GM19468 (cell line): ENCODE data around the gene BLNK.

Experiments used
- ATAC-seq: cut with Tn5 transposase; IDR thresholded peaks from one replicate; pipeline ENCODE4 v1.9.1; 2021; ENCODE audit warnings: mild to moderate bottlenecking, moderate library complexity, moderate number of reproducible peaks; ENCODE audit not compliant: unreplicated experiment; ENCODE audit errors: extremely low read depth

The BLNK gene

DNA sequence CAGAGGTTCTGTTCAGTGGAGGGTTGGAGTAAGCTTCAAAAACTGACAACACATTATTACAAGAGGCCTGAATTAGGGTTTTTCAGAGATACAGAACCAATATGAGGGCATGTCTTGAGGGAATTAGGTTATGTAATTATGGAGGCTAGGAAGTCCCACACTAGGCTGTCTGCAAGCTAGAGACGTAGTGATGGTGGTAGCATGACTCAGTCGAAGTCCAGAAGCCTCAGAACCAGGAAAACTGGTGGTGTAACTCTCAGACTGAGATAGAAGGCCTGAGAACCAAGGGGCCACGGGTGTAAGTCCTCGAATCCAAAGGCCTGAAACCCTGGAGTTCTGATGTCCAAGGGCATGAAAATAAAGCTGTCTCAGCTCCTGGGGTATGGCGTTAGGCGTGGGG lies 105.6 kb downstream of the BLNK start:
- ATAC-seq = no peak

DNA sequence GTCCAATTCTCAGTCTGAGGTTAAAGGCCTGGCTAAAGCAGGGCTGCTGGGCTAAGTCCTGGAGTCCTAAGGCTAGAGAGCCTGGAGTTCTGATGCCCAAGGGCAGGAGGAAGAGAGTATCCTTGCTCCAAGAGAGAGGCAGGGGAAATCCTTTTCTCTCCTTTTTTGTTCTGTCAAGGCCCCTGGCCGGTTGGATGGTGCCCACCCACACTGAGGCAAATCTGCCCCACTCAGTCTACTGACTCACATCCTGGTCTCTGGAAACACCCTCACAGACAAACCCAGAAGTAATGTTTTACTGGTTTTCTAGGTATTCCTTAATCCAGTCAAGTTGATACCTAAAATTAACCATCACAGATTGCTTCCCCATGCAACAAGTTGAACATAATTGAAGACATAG lies 118.3 kb downstream of the BLNK start:
- no peak for ATAC-seq

DNA sequence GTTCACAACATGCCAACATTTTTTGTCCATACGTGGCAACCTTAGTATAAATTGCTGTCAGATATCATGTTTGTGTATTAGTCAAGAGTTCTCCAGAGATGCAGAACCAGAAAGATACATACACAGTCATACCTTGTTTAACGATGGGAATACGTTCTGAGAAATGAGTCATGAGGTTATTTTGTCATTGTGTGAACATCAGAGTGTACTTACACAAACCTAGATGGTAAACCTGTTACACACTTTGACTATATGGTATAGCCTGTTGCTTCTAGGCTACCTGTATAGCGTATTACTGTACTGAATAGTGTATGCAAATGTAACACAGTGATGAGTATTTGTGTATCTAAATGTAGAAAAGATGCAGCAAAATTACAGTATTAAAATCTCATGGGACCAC lies 118.9 kb downstream of the BLNK start:
- ATAC-seq = no peak
